Brain pericyte (primary cell): ENCODE results near the gene S1PR5.
A peak's percentile ranks its signal among the peaks of the same experiment; 100 is the strongest.

ENCODE experiments used
- DNase-seq: peaks from one replicate; pipeline ENCODE4 v3.0.0-alpha.2; 2012; ENCODE audit warnings: low read depth, low spot score

S1PR5 gene

GRCh38 chr19:10516671-10517286, 468 bp downstream of the S1PR5 start:
- no peak for DNase-seq

DNA sequence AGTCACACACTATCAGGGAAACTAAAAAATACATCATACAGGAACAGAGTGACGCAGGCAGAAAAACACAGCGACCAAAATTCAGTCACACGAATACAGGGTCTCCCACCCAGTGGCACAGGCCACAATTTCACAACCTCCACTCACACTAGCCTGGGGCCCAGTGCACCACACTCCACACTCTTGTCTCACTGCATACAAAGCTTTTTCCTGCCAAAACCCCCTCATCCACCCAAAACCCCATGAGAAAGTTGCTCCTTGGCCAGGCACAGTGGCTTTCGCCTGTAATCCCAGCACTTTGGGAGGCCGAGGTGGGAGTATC, 1.2 kb downstream of the S1PR5 start:
- DNase-seq = no peak

- no peak for DNase-seq
Observed at GRCh38 chr19:10514211-10515145, 2.8 kb downstream of the S1PR5 start.

GRCh38 chr19:10513223-10513622, 4.0 kb downstream of the S1PR5 start:
- DNase-seq = no peak

DNA sequence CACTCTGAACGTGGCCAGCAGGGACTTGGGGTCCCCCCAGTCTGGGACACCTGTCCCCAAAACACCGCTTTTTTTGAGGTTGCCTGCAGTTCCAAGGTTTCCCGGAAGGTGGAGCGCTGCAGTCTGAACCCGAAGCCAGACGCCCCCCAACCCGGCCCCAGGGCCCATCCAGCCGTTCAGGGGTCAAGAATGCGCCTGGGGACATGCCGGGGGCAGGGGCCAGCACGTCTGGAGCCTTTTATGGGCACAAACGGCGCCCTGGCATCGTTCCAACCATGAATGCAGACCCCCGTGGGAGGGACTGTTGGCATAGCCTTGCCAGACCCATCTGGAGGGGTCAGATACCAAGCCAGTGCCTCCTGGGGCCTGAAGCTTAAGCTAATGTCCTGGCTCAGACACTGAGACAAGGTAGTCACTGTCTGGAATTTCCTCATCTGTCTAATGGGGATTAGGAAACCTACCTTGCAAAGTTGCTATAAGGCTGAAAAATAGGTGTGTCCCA, 6.9 kb downstream of the S1PR5 start:
- no peak for DNase-seq

- no peak for DNase-seq
Observed at GRCh38 chr19:10508707-10509106, 8.5 kb downstream of the S1PR5 start.

- DNase-seq = no peak
Observed at GRCh38 chr19:10508036-10508435, 9.2 kb downstream of the S1PR5 start.

DNA sequence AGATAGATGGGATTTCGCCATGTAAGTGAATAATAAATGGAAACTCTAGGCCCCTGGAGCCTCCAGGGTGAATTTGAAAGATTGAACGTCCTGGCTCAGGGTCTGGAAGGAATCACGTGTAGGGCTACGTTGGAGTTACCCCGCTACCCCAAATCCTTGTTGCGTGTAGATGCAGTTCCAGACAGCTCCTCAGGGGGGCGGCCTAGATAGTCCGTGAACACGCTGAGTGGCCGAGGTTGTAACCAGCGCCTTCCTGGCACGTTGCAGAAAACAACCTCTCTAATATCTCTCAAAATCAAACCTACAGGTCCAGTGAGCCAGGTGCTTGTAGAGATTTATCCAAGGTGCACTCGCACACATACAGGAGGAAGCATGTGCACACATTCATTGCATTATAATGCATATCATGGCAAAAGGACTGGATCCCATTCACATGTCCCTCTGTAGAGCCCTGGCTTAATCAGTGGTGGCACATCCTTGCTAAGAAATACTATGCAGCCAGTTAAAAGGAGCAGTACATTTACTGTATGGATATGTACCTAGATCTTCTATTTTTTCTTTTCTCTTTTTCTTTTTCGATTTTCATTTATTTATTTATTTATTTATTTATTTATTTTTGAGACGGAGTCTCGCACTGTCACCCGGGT, 11.5 kb downstream of the S1PR5 start:
- no peak for DNase-seq

DNA sequence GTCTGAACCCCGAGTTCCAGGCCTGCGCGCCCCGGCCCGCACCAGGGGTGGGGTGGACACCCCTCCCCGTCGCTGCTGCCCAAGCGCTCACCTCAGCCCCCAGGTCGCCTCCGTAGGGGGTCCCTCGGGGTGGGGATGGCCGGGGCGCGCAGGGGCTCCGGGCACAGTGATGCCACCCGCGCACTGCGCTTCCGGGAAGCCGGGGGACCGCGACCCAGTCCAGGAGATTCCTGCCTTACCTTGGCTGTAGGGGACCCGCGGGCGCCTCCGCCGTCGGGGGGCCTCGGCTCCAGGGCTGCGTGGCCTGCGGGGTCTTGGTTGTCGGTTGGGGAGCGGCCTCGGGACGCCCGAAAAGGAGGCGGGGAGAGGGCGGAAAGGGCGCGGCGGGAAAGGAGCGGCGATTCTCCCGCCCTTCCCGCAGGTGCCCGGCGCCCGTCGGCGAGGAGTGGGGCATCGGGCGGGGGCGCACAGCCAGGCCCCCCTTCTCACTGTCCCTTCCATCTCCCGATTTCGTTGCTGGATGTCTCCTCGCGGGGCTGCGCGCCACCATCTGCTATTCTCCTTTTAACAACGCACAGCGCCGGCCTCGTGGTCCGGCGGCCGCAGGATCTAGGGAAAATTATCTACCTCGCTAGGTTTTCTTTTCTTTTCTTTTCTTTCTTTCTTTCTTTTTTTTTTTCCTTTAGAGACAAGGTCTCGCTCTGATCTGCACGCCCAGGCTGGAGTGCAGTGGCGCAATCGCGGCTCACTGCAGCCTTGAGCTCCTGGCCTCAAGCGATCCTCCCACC, 14.1 kb downstream of the S1PR5 start, which contains the start of gene KEAP1:
KEAP1 (minus strand) TSS at position 355 of the 788 bp plus-strand sequence. CDS start 3,323 bp downstream, outside the sequence.
- no peak for DNase-seq

GRCh38 chr19:10502524-10503001, 14.7 kb downstream of the S1PR5 start:
- DNase-seq = no peak

GRCh38 chr19:10501971-10502523, 15.2 kb downstream of the S1PR5 start:
- no peak for DNase-seq

- DNase-seq = no peak
Observed at GRCh38 chr19:10500247-10500592, 17.0 kb downstream of the S1PR5 start.

DNA sequence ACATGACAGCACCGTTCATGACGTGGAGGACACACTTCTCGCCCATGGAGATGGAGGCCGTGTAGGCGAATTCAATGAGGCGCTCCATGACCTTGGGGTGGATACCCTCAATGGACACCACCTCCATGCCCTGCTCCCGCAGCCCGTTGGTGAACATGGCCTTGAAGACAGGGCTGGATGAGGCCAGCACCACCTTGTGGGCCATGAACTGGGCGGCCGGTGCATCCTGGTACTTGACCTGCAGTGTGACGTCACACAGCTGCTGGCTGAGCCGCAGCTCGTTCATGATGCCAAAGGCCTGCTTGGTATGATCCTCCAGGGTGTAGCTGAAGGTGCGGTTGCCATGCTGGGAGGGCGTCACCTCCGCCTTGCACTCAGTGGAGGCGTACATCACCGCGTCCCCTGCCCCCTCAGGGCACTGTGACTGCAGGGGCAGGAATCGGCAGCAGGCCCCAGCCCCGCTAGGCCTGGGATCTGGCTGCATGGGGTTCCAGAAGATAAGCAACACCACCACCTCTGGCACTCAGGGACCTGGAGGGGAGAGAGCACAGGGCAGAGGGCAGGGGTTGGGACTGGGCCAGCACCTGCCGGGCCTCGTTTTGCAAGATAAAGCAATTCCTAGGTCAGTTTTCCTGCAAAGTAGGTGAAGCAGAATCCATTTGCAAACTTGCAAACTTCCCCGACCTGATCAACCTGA, 17.5 kb downstream of the S1PR5 start:
- no peak for DNase-seq

- DNase-seq = no peak
Observed at GRCh38 chr19:10497371-10497770, 19.9 kb downstream of the S1PR5 start.

DNA sequence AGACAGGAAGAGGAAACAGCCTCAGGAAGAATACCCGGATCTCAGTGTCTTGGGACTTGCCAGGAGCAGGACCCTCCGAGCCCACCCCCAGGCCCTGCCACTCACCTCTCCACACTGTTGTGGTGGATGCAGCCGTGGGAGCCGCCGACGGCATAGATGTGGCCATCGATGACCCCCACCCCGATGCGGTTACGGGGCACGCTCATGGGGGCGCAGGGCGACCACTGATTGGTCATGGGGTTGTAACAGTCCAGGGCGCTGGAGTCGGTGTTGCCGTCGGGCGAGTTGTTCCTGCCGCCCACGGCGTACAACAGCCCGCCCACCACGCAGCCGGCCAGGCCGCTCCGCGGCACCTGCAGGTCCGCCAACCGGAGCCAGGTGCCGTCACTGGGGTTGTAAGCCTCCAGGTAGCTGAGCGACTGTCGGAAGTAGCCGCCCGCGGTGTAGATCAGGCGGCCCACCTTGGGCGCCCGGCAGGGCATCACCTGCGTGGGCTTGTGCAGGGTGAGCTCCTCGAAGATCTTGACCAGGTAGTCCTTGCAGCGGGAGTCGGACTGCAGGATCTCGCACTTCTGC, 25.7 kb downstream of the S1PR5 start:
- DNase-seq = no peak

DNA sequence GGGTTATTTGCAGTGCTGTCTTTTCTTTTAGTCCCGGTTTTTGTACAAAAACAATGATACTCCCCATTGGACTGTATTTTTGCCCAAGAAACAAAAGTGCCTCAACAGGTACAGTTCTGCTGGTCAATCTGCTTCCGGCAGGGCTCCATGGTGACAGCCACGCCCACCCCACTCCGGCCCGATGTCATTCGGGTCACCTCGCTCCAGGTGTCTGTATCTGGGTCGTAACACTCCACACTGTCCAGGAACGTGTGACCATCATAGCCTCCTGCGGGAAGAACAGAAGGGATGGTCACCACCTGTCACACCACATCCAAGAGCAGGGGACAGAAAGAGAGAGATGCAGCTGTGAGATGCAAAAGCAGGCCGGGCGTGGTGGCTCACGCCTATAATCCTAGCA, 30.7 kb downstream of the S1PR5 start:
- DNase-seq = no peak

GRCh38 chr19:10478903-10479384, 38.3 kb downstream of the S1PR5 start:
- peak; percentile 75 for DNase-seq

DNA sequence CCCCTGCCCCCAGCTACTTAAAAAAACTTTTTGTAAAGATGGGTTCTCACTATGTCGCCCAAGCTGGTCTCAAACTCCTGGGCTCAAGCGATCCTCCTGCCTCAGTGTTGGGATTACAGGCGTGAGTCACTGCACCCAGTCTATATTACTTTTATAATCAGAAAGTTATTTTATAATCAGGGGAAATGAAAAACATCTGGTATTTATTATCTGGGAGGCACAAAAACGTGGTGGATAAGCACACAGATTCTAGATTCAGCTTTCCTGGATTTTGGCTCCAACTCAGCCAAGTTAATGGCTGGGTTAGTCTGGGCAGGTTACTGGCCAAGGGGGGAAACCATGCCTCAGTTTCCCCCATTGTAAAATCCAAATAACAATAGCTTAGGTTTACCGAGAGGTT, 38.8 kb downstream of the S1PR5 start:
- no peak for DNase-seq

- DNase-seq = no peak
Observed at GRCh38 chr19:10474962-10475451, 42.2 kb downstream of the S1PR5 start.

GRCh38 chr19:10473192-10473591, 44.1 kb downstream of the S1PR5 start:
- DNase-seq = no peak
